Measurements from ENCODE around the gene GPRIN1. TPM values are rescaled to one million over a fixed set of nuclear protein-coding genes. Genes with fewer than 3 reads are reported as not detected.

GPRIN1 gene
- total RNA-seq, 1 donor from 2014 or later, result 4.5 TPM

Other genes with a start within 250 kb of the GPRIN1 start
- gene KIAA1191, start 248.4 kb downstream of the GPRIN1 start, total RNA-seq, result 71.6 and 101 TPM in 2 replicates
- 6.0 and 11.9 TPM in 2 replicates for gene ARL10, start 244.7 kb downstream of the GPRIN1 start, total RNA-seq
- gene NOP16, start 221.6 kb downstream of the GPRIN1 start, total RNA-seq, result 10.7 and 11.8 TPM in 2 replicates
- gene HIGD2A, start 221.4 kb downstream of the GPRIN1 start, total RNA-seq, result 36.3 and 55.5 TPM in 2 replicates
- 115 and 147 TPM in 2 replicates for gene CLTB, start 193.6 kb downstream of the GPRIN1 start, total RNA-seq
- 48.4 and 56.5 TPM in 2 replicates for gene FAF2, start 161.8 kb downstream of the GPRIN1 start, total RNA-seq
- gene RNF44, start 72.8 kb downstream of the GPRIN1 start, total RNA-seq, result 2.4 and 7.0 TPM in 2 replicates
- gene CDHR2, start 60.8 kb downstream of the GPRIN1 start, total RNA-seq, result under 0.01 and 0.25 TPM in 2 replicates
- gene SNCB, start 20.4 kb upstream of the GPRIN1 start, total RNA-seq, result 0.76 and 1.2 TPM in 2 replicates
- gene EIF4E1B, start 20.5 kb upstream of the GPRIN1 start, total RNA-seq, result under 0.01 TPM in 1 of 2 replicates, not detected in the other
- gene TSPAN17, start 37.3 kb upstream of the GPRIN1 start, total RNA-seq, result 36.5 and 47.7 TPM in 2 replicates
- gene UNC5A, start 200.4 kb upstream of the GPRIN1 start, total RNA-seq, result 0.26 and 0.63 TPM in 2 replicates

Data from dermis microvascular lymphatic vessel endothelial cell (primary cell).